GM19468 (cell line): ENCODE results near the gene ABHD17A.

ENCODE experiments used
- ATAC-seq: cut with Tn5 transposase; IDR thresholded peaks from one replicate; pipeline ENCODE4 v1.9.1; 2021; ENCODE audit warnings: mild to moderate bottlenecking, moderate library complexity, moderate number of reproducible peaks; ENCODE audit not compliant: unreplicated experiment; ENCODE audit errors: extremely low read depth

The ABHD17A gene

DNA sequence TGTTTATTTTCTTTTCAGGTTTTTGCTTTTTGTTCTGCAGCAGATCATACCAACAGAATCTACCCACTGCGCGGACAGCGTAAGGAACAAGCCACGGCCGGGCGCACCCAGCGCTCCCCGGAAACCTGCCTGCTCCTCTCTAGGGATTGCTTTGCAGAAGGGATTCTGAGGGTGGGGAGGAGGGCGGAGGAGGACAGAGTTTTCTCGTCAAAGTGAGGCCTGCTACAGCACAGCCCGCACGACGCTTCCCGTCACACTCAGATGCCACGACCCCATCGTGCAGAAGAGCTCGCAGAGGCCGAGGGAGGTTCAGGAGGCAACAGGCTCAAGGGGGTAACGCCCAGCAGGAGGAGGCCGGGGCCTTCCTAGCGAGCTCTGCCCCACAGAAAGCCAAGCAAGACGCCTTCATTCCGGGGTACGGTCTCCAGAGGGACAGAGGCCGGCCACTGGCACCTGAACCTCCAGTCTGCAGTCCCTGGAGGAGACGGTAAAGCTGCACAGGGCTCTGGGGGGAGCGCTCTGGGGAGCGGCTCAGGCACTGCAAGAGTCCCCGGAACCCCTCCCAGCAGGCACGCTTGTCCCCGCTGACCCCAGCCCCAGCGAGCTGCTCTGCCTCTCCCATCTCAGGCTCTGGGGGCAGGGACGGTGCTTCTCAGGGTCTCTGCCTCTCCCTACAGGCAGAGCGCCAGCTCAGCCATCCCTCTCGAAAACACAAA is 43.9 kb downstream of the ABHD17A start:
- no peak for ATAC-seq

GRCh38 chr19:1840541-1841115 is 44.7 kb downstream of the ABHD17A start:
- ATAC-seq: no peak

- no peak for ATAC-seq
These were observed 45.4 kb downstream of the ABHD17A start for GRCh38 chr19:1839658-1840540.

DNA sequence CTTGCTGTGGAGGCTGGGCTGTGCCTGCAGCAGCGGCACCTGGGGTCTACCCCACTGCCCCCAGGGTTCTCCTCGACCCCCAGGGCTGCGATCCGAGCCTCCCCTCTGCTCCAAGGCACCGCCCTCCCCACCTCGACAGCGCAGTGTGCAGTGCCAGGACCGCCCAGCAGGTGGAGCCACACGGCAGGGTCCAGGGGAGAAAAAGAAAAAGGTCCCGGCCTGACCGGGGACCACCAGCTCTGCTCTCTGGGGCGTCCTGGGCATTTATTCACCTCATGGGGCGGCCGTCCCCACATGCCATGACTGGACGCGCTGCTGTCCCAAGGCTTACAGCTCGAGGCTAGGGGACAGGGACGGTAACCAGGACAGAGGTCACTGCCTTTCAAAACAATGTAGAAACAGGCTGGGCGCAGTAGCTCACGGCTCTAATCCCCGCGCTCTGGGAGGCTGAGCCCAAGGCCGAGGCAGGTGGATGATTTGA is 47.6 kb downstream of the ABHD17A start:
- no peak for ATAC-seq

- ATAC-seq: no peak
These were observed 48.1 kb downstream of the ABHD17A start for GRCh38 chr19:1837222-1837565.

DNA sequence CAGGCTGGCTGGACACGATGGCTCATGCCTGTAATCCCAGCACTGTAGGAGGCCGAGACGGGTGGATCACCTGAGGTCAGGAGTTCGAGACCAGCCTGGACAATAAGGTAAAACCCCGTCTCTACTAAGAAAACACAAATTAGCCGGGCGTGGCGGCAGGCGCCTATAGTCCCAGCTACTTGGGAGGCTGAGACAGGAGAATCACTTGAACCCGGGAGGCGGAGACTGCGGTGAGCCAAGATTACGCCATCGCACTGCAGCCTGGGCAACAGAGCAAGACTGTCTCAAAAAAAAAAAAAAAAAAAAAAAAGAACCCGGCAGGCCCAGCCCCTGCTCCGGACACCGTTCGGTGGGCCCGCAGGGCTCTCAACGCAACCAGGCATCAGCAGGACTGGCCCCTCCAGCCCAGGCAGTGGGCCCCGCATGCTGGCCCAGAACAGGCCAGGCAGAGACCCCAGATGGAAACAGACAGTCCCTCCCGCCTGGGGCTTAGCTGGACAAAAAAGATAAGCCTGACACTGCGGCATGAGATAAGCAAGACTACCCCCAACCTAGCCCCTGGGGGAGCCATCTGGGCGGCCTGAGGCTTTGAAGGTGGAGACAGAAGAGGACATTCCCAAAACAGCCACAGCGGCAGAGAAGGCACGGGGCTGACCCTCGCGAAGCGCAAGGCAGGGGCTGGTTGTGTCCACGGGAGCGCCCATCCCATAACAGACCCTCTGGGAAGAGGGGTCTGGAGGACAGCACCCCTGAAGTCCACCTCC is 48.7 kb downstream of the ABHD17A start:
- ATAC-seq: no peak

DNA sequence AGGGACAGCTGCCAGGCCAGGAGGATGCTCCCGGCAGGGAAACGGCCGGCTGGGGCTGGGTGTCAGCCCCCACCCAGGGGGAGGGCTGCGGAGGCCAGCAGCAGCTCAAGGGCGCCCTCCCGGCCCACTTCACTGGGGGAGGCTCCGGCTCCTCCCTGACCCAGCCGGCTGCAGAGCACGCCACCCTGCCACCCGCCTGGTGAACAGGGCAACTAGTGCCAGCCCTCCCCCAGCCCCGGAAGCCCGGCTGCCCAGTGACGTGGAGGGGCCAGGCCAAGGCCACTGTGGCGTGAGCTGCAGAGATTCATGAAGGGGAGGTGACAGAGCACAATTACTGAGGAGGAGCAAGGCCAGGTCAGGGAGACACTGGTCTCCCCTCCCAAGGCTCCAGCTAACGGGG is 51.8 kb downstream of the ABHD17A start:
- ATAC-seq: no peak

DNA sequence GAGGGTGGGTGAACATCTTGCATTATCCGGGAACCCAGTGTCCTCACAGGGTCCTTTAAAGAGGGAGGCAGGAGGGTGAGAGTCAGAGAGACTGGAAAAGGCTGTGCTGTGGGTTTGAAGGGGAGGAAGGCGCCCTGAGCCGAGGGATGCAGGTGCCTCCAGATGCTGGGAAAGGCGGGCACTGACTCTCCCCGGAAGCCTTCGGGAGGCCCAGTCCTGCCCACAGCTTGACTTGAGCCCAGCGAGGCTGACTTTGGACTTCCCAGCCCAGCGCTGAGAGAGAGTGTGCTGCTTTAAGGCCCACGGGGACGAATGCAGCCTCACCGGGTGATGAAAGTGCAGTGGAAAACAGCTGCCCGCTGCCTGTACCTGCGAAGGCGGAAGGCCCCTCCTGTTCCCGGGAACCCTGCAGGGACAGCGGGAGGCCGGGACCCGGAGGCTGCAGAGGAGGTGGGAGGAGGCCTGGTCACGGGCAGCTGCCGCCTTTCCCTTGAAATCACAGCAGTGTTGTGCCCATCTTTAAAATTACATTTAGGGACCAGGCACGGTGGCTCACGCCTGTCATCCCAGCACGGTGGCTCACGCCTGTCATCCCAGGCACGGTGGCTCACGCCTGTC is 53.1 kb downstream of the ABHD17A start:
- no peak for ATAC-seq

GRCh38 chr19:1830978-1831377 is 54.3 kb downstream of the ABHD17A start:
- ATAC-seq: no peak

DNA sequence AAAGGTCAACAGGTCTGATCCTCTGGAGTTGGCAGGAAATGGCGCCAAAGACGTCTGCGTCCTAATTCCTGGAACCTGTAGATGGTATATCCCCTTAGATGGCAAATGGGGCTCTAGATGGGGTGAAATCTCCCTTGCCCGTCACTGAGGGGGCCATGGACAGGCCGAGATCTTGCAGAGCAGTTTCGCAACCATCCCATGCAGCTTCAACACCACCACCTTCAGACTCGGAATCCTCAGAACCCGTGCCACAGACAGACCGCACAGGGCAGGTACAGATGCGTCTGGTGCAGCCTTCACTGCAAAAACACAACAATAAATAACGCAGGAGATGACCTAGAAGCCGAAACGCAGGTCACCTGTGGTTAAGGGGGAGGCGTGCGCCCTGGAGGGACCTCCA is 54.7 kb downstream of the ABHD17A start:
- ATAC-seq: no peak

DNA sequence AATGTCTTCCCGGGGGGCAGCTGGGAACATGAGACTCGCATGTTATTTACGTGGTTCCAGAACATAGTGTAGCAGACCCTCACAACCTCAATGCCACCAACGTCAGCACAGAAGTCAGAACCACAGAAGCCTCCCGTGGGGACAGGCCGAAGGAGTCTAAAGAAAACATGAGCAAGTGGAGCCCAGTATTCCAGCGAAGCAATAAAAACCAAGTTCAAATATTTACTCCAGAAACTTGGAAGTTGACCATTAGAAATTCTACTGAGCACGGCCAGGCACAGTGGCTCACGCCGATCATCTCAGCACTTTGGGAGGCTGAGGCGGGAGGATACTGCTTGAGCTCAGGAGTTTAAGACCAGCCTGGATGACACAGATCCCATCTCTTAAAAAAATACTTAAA is 55.3 kb downstream of the ABHD17A start:
- ATAC-seq: no peak

- ATAC-seq: no peak
These were observed 56.7 kb downstream of the ABHD17A start for GRCh38 chr19:1828279-1829238.

GRCh38 chr19:1827566-1828278 is 57.6 kb downstream of the ABHD17A start:
- ATAC-seq: no peak
